IMR-90 (cell line): ENCODE results near the gene EPAS1. TPM values are rescaled to one million over a fixed set of nuclear protein-coding genes. Genes with fewer than 3 reads are reported as not detected.

Source experiments
- ATAC-seq: fragments of 200-7000 bp; cut with Tn5 transposase; 2 replicates; pipeline ENCODE4 v1.9.1; 2020; ENCODE audit warnings: low read depth, mild to moderate bottlenecking, moderate library complexity
- BruUV-seq: library from RNA; stranded (reverse); fragments of 400-500 nt; replicated peaks from 2 replicates; lab custom pipeline; 2021; lab: Mats Ljungman, UMichigan
- CTCF ChIA-PET: fragments of 300-600 bp; formaldehyde crosslinking; extraction: SDS; loops from one replicate; lab custom pipeline; 2021; ENCODE audit warnings: antibody characterized with exemption; lab: Yijun Ruan, JAX
- POLR2A ChIA-PET: fragments of 300-600 bp; sonication (Branson Sonifier 250); formaldehyde crosslinking; loops from one replicate; lab custom pipeline; 2022; ENCODE audit warnings: antibody characterized with exemption; ENCODE audit not compliant: unreplicated experiment; lab: Charles Lee
- DNase-seq: peaks from one replicate; pipeline ENCODE4 v3.0.0; 2013
- H2AFZ ChIP-seq: replicated peaks from 2 replicates; pipeline ENCODE3; 2013; ENCODE audit warnings: low read length, mild to moderate bottlenecking; ENCODE audit not compliant: poor library complexity
- H2AK5ac ChIP-seq: 2 replicates; pipeline ENCODE4 v1.6.1; 2013; ENCODE audit warnings: low read depth, low read length, inconsistent platforms
- H2AK9ac ChIP-seq: replicated peaks from 2 replicates; pipeline ENCODE3; 2013; ENCODE audit warnings: mild to moderate bottlenecking, low read depth, low read length, moderate library complexity; ENCODE audit not compliant: poor library complexity
- H2BK120ac ChIP-seq: 2 replicates; pipeline ENCODE4 v1.6.1; 2013; ENCODE audit warnings: low read depth, low read length, inconsistent platforms
- H2BK15ac ChIP-seq: 3 replicates; pipeline ENCODE4 v1.6.1; 2013; ENCODE audit warnings: low read depth, low read length, inconsistent platforms
- H2BK20ac ChIP-seq: 2 replicates; pipeline ENCODE4 v1.6.1; 2013; ENCODE audit warnings: low read depth, mild to moderate bottlenecking, inconsistent platforms, low read length, moderate library complexity
- H2BK5ac ChIP-seq: 2 replicates; pipeline ENCODE4 v1.6.1; 2013; ENCODE audit warnings: mild to moderate bottlenecking, low read depth, low read length, inconsistent platforms; ENCODE audit not compliant: poor library complexity, severe bottlenecking
- H3K14ac ChIP-seq: replicated peaks from 2 replicates; pipeline ENCODE4 v1.6.1; 2013; ENCODE audit warnings: low read depth, low read length, inconsistent platforms
- H3K18ac ChIP-seq: 2 replicates; pipeline ENCODE4 v1.6.1; 2013; ENCODE audit warnings: low read depth, low read length, control low read depth
- H3K23ac ChIP-seq: 2 replicates; pipeline ENCODE4 v1.6.1; 2013; ENCODE audit warnings: low read depth, low read length, inconsistent platforms
- H3K27ac ChIP-seq: 2 replicates; pipeline ENCODE4 v1.5.1; 2013; ENCODE audit warnings: mild to moderate bottlenecking, control low read depth, low read length; ENCODE audit not compliant: insufficient read depth
- H3K27me3 ChIP-seq: 2 replicates; pipeline ENCODE4 v1.6.1; 2013; ENCODE audit warnings: low read length; ENCODE audit not compliant: control insufficient read depth, insufficient read depth
- H3K36me3 ChIP-seq: 2 replicates; pipeline ENCODE4 v1.6.1; 2013; ENCODE audit warnings: low read length, mixed read lengths; ENCODE audit not compliant: control insufficient read depth, insufficient read depth
- H3K4ac ChIP-seq: 2 replicates; pipeline ENCODE4 v1.6.1; 2013; ENCODE audit warnings: low read depth, low read length, inconsistent platforms
- H3K4me1 ChIP-seq: 2 replicates; pipeline ENCODE4 v1.6.1; 2013; ENCODE audit warnings: low read length, mixed read lengths; ENCODE audit not compliant: control insufficient read depth, insufficient read depth
- H3K4me2 ChIP-seq: 2 replicates; pipeline ENCODE4 v1.6.1; 2013; ENCODE audit warnings: low read depth, mild to moderate bottlenecking, control low read depth, low read length, moderate library complexity
- H3K4me3 ChIP-seq: 2 replicates; pipeline ENCODE4 v1.5.1; 2013; ENCODE audit warnings: low read depth, mild to moderate bottlenecking, control low read depth, low read length, moderate library complexity; ENCODE audit not compliant: insufficient read depth
- H3K56ac ChIP-seq: 2 replicates; pipeline ENCODE4 v1.6.1; 2013; ENCODE audit warnings: low read length, inconsistent platforms; ENCODE audit not compliant: insufficient read depth; ENCODE audit errors: extremely low read depth
- H3K79me1 ChIP-seq, 2 experiments: 2 replicates each; pipeline ENCODE4 v1.6.1; 2013; ENCODE audit warnings: low read length in 2 of 2, inconsistent platforms in 1 of 2, low read depth in 1 of 2
- H3K9ac ChIP-seq: 2 replicates; pipeline ENCODE4 v1.6.1; 2013; ENCODE audit warnings: low read depth, low read length, control low read depth
- H3K9me1 ChIP-seq: 2 replicates; pipeline ENCODE4 v1.6.1; 2013; ENCODE audit warnings: low read length, inconsistent platforms; ENCODE audit not compliant: insufficient read depth
- H3K9me3 ChIP-seq: 2 replicates; pipeline ENCODE4 v1.6.1; 2013; ENCODE audit warnings: low read length; ENCODE audit not compliant: control insufficient read depth, insufficient read depth
- H4K20me1 ChIP-seq: 2 replicates; pipeline ENCODE4 v1.6.1; 2013; ENCODE audit warnings: low read length, inconsistent platforms; ENCODE audit not compliant: insufficient read depth
- H4K5ac ChIP-seq: 2 replicates; pipeline ENCODE4 v1.6.1; 2013; ENCODE audit warnings: mild to moderate bottlenecking, low read depth, low read length, control low read depth
- H4K8ac ChIP-seq, 2 experiments: 2 replicates each; pipeline ENCODE4 v1.6.1; 2013; ENCODE audit warnings: low read depth in 2 of 2, low read length in 2 of 2, control low read depth in 1 of 2, inconsistent platforms in 1 of 2
- H4K91ac ChIP-seq: 2 replicates; pipeline ENCODE4 v1.6.1; 2013; ENCODE audit warnings: low read depth, low read length, inconsistent platforms; ENCODE audit not compliant: insufficient read depth
- BHLHE40 ChIP-seq: fragments of 150-350 bp; IDR thresholded peaks from 2 replicates; pipeline ENCODE4 v1.6.1; 2016; ENCODE audit warnings: mild to moderate bottlenecking, low read depth, low read length
- CHD1 ChIP-seq: IDR thresholded peaks from 2 replicates; pipeline ENCODE4 v1.6.1; 2012; ENCODE audit warnings: low read depth, low read length, improper control_type of control experiment
- MAFK ChIP-seq: IDR thresholded peaks from 2 replicates; pipeline ENCODE4 v1.6.1; 2012; ENCODE audit warnings: low read depth, low read length, improper control_type of control experiment
- MAZ ChIP-seq: IDR thresholded peaks from 2 replicates; pipeline ENCODE4 v1.6.1; 2012; ENCODE audit warnings: low read depth, mild to moderate bottlenecking, low read length, improper control_type of control experiment, moderate library complexity, borderline replicate concordance
- NFE2L2 ChIP-seq: fragments of 150-350 bp; IDR thresholded peaks from 2 replicates; pipeline ENCODE4 v1.6.1; 2016; ENCODE audit warnings: low read depth, mild to moderate bottlenecking, low read length
- POLR2A ChIP-seq: IDR thresholded peaks from 2 replicates; pipeline ENCODE4 v1.6.1; 2012; ENCODE audit warnings: mild to moderate bottlenecking, low read depth, low read length
- RAD21 ChIP-seq: IDR thresholded peaks from 2 replicates; pipeline ENCODE4 v1.6.1; 2012; ENCODE audit warnings: low read length, improper control_type of control experiment
- RFX5 ChIP-seq: IDR thresholded peaks from 2 replicates; pipeline ENCODE4 v1.8.0; 2012; ENCODE audit warnings: low read depth, mild to moderate bottlenecking, low read length, moderate library complexity
- SMC3 ChIP-seq: fragments of 150-350 bp; IDR thresholded peaks from 2 replicates; pipeline ENCODE4 v1.6.1; 2016; ENCODE audit warnings: low read depth, mild to moderate bottlenecking, antibody characterized with exemption, low read length, moderate library complexity
- USF2 ChIP-seq: fragments of 150-350 bp; IDR thresholded peaks from 2 replicates; pipeline ENCODE4 v1.6.1; 2017; ENCODE audit warnings: mild to moderate bottlenecking, antibody characterized with exemption, low read length, low read depth
- WGBS, 2 experiments: methylation state at CpG; one replicate each; pipeline versions ENCODE4 v1.1.5 to v1.1.7; 2013; ENCODE audit warnings: missing lambda C conversion rate in 2 of 2; ENCODE audit not compliant: insufficient read length in 1 of 2; ENCODE audit errors: extremely low coverage in 2 of 2; 5-methylcytosine and 5-hydroxymethylcytosine counted together
- dilution Hi-C: fragments of 300-500 bp; cut with HindIII; formaldehyde crosslinking; loops from one replicate; pipeline ENCODE4 v1.14.3; 2018; ENCODE audit warnings: low sequenced_read_pairs; ENCODE audit not compliant: unreplicated experiment
- in situ Hi-C: fragments of 300-500 bp; cut with MboI; formaldehyde crosslinking; loops from 3 replicates; pipeline ENCODE4 v1.14.3; 2019; ENCODE audit warnings: low sequenced_read_pairs, inconsistent platforms, mixed read lengths
- intact Hi-C: fragments of 100-400 bp; cut with micrococcal nuclease; formaldehyde crosslinking; loops from 2 replicates; pipeline ENCODE4 v1.10.0; 2022
- polyA plus RNA-seq, 3 experiments: library from polyadenylated mRNA; depleted of rRNA; stranded (reverse); fragments of >200 nt; gene quantifications; 2 replicates each; pipeline ENCODE4 v1.2.3, GENCODE V29; 2012; ENCODE audit warnings: low replicate concordance in 1 of 3
- total RNA-seq: library from RNA; depleted of rRNA; stranded (reverse); fragments of >200 nt; gene quantifications from 2 replicates; pipeline ENCODE4 v1.2.3, GENCODE V29; 2012

EPAS1 gene
- total and polyA plus RNA-seq, 2 of the 4 experiments (the other 2 are of a cell fraction): 40.7 to 120 TPM

DNA sequence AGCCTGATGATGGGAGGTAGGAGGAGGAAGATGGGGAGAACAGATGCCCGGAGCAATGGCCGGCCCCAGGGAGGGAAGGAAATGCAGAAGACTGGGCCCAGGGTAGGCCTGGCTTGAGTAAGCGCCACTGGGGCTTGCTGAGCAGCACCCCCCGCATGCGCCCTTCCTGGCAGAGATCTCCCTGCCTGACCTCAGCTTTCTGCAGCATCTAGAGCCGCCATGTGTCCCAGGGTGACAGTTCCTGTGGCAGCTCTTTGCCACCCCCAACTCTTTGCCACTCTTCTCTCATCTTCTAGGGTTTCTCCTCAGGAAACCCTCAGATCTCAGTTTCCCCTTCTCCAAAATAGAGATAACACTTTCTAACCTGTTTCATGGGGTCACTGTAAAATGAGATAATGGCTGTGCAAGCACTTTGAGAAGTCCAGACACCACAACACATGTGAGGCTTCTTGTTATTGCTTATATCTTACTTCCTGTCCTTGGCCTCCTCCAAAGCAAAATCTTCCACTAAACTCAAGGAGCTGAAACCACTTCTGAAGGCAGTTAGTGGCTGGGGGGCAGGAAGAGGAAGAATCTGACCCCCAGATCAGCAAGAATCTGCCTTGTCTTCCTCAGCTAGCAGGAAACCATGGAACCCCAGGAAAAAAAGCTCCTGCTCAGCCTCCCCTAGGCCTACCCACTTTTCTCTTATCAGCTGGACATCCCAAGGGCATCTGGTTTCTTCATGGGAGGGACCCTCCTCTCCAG, 64.9 kb downstream of the EPAS1 start:
- Histone ChIP-seq H4K20me1 (peaks cover 21% of the 10 kb centered on the region; the same call in 1 of the 2 replicates), H2BK20ac (no peak overlapping the region), H3K23ac (peak overlapping the region; percentile 12; the same call in 1 of the 2 replicates), H2AK5ac (peak overlapping the region; percentile 18; the same call in 1 of the 2 replicates), H3K4me2 (no peak overlapping the region), H3K27me3 (no peaks in the 10 kb centered on the region), H3K56ac (no peak overlapping the region), H3K79me1 (peaks cover 31 to 82% of the 10 kb centered on the region in 2 experiments), H3K4ac (no peak overlapping the region; the same call in 1 of the 2 replicates), H3K4me1 (peaks cover 18% of the 10 kb centered on the region), H2BK120ac (no peak overlapping the region), H4K5ac (no peak overlapping the region), H2BK5ac (no peak overlapping the region), H2BK15ac (no peak overlapping the region), H2AFZ (no peak overlapping the region), H3K36me3 (peaks cover 56% of the 10 kb centered on the region), H3K27ac (peak overlapping the region; percentile 26; the same call in 1 of the 2 replicates), H3K14ac (peak overlapping the region; percentile 30; the same call in 1 of the 2 replicates), H3K18ac (0 out of 2 replicates have a peak overlapping the region, but pooled peaks have one; percentile 44), H2AK9ac (peak overlapping the region; percentile 23), H3K9me1 (peaks cover 33% of the 10 kb centered on the region), H4K8ac (peak overlapping the region in 1 of 2 experiments; percentile 20; a peak in 1 of 4 replicates), H3K9ac (no peak overlapping the region), H3K4me3 (no peak overlapping the region), H3K9me3 (no peaks in the 10 kb centered on the region), H4K91ac (no peak overlapping the region)
- dilution Hi-C loops (no loop called here), in situ Hi-C loops (loop anchor here (5.0 to 25.0 kb wide), 2 partner anchors 55 to 350 kb away; no protein-coding TSS in a partner anchor), intact Hi-C loops (loop anchor here (2.0 kb wide), 1 partner anchor 183 kb away; no protein-coding TSS in a partner anchor)
- no TSS peak for BruUV-seq
- ATAC-seq: no peak
- DNase-seq: no peak
- ChIA-PET CTCF (interaction anchor here (1.6 kb wide), 1 partner anchor 98 kb away, joined by 3 read pairs; no protein-coding TSS in a partner anchor), POLR2A (no interaction called here)
- TF ChIP-seq RFX5: no peak
- TF ChIP-seq NFE2L2: no peak
- no peak for TF ChIP-seq RAD21
- TF ChIP-seq CHD1: no peak
- no peak for TF ChIP-seq USF2
- TF ChIP-seq SMC3: no peak
- no peak for TF ChIP-seq MAZ
- no peak for TF ChIP-seq POLR2A
- no peak for TF ChIP-seq BHLHE40
- TF ChIP-seq MAFK: no peak
- WGBS, 2 experiments: 100% methylated on average over 2 of the region's 6 CpGs; no CpG with 5 or more reads in 1 of the 2 experiments
